GOT3 (cell line): ENCODE data around the gene TRPV2.
"Not testable (repeated sequence)": the region's sequence is repeated elsewhere in the genome, so short reads cannot be mapped to it uniquely, and the experiment has no call there.

Experiments used
- DNase-seq: peaks from one replicate; lab custom pipeline; 2025; ENCODE audit warnings: mixed read lengths; lab: John Stamatoyannopoulos, UW

TRPV2 gene

DNA sequence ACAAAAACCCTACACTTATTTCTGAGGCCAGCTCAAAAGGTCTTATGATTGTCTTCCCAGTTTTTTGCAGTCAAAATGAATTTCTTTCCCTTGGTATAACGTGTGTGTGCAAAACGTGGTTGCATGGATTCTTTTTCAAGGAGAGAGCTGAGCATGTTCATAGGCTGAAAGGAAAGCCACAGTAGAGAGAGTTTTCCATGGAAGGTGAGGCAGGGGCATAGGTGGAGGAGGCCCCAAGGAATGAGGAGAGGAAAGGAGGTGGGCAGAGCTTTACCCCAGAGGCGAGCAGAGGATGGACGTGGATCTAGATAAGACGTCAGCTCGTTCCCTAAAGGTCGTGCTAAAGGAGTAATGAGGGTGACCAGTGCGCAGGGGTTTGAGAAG lies 22.8 kb downstream of the TRPV2 start:
- DNase-seq = no peak

DNA sequence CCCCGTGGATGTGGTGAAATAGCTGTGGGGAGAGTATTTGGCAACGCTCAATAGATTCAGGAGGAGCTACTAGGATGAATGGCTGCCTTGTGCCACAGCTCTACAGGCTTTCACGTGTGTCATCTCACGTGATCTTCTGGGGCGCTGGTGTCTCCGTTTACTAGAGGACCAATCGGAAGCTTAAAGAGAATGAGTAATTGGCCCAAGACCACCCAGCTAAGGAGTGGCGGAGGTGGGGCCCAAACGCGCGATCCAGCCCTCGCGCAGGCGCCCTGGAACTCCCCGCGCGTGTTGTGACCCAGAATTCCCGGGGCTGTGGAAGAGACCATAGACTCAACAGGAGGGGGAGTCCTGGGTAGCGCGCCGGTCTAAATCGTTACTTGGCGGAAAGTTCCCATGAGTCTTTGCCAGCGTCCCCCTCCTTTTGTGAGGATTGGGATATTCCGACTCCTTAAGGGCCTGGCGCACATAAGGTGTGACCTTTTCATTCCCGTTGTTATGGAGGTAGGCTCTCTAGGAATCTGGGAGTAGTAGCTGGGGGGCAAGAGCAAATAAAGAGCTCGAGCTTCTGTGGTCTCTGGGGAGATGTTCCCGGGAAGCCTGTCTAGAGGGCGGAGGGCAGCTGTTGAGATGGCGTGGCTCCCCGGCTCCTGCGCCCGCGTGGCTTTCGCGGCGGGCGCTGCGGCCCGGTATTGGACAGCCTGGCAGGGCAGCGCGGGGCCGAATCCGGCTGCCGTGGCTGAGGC lies 23.4 kb downstream of the TRPV2 start:
- peak; percentile 95 for DNase-seq

- DNase-seq = no peak
These were observed 24.0 kb downstream of the TRPV2 start for GRCh38 chr17:16439303-16439791.

DNA sequence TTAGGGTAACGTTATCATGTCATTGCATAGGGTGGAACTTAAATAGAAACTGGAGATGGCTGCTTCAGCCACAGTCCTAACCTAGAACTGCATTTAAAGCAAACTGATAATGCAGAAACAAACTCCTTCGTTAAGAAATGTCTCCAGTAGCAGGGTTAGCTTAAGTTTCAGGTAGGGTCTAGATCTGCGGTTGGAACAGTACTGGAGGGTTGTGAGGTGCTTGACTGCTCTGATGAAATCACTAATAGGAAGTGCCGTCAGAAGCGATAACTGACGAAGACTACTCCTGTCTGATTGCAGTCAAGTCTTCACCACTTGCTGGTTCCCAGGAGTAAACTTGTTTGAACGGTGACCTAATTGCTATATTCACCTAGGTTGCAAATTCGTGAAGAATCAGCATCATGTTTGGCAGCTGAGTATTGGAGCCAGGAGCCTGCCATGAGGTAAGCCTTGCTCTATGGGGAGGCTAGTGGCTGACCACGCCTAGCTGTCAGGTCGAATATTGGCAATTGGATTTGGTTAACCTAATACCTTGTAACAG lies 24.5 kb downstream of the TRPV2 start:
- DNase-seq = no peak

DNA sequence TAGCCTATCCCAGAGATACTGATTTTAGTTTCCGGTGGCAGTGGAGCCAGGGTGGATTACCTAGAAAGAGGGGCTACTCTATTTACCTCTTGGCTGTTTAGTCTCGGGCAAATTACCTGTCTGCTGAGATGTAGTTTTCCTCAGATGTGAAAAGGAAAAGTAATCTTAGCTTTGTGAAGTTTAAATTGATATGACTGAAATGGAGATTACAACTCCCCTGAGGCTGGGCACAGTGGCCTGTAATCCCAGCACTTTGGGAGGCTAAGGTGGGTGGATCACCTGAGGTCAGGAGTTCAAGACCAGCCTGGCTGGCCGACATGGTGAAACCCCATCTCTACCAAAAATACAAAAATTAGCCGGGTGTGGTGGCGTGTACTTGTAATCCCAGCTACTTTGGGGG lies 25.0 kb downstream of the TRPV2 start:
- not testable (repeated sequence) for DNase-seq

DNA sequence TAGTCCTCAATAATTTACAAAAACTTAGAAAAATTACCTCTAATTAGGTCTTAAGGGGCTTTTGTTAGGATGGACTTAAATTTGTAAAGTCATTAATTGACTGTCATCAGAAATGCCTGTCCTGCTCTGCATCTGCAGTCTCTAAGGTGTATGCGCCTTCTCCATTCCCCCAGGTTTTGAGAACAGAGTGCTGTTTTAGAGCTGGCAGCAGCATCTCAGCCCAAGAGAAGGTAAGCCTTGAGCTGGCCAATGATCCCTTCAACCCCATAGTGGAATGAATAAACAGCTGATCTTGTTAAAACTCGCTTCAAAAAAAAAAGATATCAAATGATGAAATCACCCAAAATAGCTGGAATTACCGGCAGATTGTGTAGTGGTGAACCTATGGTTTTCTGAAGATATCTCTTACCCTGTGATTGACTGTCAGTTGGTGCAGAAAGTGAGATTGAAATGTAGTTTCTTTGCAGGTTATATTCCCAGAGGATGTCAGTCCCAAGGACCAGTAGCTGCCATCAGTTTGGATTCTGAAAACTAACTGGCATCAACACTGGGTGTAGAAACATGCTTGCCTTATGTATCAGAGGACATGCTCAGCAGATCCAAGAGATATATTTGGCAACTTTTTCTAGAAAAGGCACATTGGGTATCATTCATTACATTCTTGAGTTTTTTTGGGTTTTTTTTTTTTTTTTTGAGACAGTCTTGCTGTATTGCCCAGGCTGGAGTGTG lies 25.7 kb downstream of the TRPV2 start:
- no peak for DNase-seq

- no peak for DNase-seq
These were observed 26.8 kb downstream of the TRPV2 start for GRCh38 chr17:16442141-16442540.

- DNase-seq = no peak
These were observed 27.5 kb downstream of the TRPV2 start for GRCh38 chr17:16442594-16443510.

DNA sequence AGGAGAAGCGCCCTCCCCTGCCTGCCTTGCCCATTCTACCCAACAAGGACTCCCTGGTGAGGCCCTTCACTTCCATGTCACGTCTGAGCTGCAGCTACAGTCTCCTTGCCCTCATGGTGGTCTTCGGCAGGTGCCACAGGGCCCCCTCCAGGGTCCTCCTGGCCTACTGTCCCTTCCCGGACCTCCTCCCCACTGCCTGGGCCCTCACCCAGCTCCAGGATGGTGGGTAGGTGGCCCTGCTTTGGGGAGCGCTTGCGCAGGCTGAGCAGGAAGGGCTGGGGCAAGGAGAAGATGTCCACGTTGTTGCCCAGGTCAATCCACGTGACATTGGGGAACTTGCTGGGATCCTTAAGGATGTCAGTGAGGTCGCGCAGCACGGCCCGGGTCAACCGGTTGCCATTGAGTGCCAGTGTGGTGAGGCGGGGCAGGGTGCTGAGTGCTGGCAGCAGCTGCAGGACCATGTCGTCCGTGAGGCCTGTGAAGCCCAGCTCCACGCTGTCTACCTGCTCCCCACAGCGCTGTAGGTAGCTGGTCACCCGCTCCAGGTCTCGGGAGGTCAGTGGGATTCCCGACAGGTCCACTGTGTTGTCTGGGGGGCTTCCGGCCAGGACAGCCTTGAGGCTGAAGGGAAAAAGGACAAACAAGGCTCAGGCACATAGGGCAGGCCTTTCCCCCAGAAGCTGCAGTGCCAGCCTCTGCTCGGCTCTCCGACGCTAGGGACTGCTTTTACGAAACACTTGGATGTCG lies 28.3 kb downstream of the TRPV2 start:
- no peak for DNase-seq

DNA sequence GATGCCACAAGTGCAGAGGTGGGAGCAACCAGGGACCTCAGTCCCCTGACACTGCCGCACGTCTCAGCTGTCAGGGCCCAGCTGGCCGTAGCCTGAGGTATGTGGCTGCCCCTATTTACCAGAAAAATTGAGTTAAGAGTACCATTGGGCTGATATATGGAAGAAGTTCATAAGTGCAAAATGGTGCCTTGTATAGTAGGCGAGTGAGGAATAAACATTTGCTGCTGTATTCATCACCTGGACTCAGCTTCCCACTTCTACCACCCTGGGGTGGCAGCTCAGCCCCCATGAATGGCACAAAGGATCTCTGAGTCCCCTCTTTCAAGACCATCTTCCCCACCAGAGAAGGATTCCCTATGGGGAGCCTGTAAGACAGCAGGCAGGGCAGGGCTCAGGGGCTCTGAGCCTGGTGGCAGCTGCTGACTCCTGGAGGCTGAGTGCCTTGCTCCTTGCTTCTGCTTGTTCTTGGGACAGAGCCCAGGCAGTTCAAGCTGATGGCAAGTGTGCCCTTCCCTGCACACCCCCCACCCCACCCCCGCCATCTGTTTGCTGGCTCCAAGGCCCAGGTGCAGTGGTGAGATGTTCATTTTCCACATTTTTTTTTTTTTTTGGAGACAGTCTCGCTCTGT lies 29.0 kb downstream of the TRPV2 start:
- no peak for DNase-seq

DNA sequence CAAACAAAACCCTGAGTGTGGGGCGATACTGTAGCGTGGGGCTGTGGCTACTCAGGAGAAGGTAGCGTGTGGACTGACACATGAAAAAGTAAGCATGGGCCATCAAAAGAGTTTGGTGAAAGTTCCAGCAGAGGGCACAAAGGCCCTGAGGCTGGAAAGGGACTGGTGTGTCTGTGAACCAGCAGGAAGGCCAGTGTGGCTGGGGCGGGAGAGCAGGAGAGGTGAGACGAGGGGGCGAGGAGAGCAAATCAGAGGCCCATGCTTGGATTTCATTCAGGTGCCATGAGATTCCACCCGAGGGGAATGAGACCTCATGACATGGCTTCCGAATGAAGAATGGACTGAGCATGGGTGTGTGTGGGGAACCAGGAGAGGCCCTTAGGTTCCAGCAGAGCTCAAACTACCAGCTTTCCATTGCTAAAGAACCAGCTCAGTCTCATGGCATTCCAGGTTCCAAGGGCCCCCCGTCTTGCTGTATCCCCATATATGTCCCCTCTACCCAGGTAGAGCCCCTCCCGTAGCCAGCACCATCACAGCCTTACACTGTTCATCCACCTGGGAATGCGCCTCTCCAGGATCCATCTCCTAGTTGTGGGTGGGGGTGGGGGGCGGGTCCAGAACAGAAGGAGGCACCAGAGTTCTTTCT lies 31.1 kb downstream of the TRPV2 start:
- DNase-seq = no peak

GRCh38 chr17:16447676-16448075 lies 32.3 kb downstream of the TRPV2 start:
- no peak for DNase-seq

- no peak for DNase-seq
These were observed 33.1 kb downstream of the TRPV2 start for GRCh38 chr17:16448490-16448889.

DNA sequence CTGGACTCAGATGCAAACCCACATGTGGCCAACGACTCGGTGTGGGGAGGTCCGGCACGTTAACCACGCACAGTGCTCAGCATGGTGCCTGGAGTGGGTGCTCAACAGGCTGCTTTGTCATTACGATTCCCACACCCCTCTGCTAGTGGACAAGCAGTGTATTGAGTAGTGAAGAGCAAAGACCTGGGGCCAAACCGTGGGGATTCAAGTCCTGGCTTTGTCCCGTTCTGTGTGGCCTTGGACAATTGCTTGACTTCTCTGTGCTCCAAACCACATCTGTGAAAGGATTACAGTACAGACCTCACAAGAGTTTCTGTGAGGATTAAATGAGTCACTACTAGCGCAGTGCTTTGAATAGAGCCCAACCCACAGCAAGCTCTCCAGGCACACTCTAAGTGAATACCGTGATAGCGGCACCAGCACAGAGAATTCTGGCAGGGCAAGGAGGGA lies 33.8 kb downstream of the TRPV2 start:
- DNase-seq = no peak

DNA sequence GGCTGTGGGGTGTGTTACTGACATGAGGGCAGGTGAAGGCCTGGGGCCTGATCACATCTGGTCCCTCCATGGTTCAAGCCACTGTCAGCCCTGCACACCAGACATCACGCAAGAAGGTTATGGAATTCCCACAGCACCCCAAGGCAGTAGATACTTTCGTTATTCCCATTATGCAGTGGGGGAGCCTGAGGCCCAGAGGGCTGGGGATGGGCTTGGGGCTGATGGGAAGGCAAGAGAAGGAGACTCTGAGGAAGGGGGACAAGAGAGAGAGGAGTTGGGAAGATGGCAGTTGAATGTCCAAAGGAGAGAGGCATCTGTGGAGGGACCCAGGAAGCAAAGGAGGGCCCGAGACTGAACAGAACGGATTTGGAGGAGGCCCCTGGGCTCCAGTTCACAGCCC lies 34.7 kb downstream of the TRPV2 start:
- no peak for DNase-seq

DNA sequence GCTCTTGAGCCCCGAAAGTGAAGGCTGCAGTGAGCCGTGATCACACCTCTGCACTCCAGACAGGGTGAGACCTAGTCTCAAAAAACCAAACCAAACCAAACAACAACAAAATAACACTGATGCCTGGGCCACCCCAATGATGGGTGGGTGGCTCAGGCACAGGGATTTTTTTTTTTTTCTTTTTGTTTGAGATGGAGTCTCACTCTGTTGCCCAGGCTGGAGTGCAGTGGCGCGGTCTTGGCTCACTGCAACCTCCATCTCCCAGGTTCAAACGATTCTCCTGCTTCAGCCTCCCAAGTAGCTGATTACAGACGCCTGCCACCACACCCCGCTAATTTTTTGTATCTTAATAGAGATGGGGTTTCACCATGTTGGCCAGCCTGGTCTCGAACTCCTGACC lies 36.9 kb downstream of the TRPV2 start:
- DNase-seq = not testable (repeated sequence)

DNA sequence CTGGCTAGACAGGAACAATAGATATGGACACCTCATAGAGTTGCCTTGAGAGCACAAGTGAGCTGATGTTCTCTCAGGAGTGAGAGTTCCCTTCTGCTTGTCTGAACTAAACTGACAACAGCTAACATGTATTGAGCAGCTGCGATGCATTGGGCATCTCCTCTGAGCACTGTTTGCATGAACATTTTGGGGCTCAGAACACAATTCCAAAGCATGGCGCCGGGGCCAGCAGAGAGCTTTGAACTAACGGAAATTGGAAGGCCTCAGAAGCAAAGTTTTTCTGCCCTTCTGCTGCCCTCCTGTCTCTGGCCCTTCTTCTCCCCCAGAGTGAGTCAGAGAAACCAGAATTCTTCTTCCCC lies 38.1 kb downstream of the TRPV2 start:
- DNase-seq = no peak

GRCh38 chr17:16455997-16456741 lies 40.8 kb downstream of the TRPV2 start:
- DNase-seq = no peak

DNA sequence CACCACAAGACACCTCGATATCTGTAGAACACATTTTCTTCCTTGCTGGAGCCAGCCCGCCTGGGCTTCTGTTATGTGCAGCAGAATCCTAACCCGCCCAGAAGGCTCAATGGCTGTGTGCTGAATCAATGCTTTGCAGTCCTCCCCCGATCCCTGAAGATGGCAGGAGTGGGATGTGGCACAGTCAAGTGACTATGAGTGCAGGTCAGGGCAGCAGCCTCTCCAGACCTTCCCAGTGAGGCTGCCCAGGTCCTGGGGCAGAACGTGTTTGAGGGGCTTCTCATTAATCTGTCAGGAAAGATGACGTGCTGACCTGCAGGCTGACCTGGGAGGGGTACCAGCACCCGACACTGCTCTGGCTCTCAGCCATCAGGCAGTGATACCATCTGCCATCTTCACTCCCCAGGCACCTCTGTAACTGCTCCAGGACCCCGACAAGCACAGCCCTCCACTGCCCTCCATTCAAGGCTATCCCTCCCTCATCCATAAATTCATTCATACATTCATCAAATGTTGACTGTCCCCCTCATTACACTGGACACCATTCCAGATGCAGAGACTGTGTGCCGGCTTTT lies 41.5 kb downstream of the TRPV2 start:
- no peak for DNase-seq
